Right renal pelvis (tissue), 4 donors: Measurements from ENCODE around the gene ERGIC3. TPM values are rescaled to one million over a fixed set of nuclear protein-coding genes. Genes with fewer than 3 reads are reported as not detected.
A peak's percentile ranks its signal among the peaks of the same experiment; 100 is the strongest.

Source experiments
- DNase-seq, 4 donors: peaks; one replicate each; pipeline ENCODE4 v3.0.0-alpha.2; 2013; ENCODE audit warnings: low read depth in 4 of 4, low spot score in 3 of 4, missing footprints in 1 of 4
- polyA plus RNA-seq, 4 donors: library from polyadenylated mRNA; unstranded; fragments of 120-200 nt; gene quantifications; one replicate each; pipeline ENCODE4 v1.2.1, GENCODE V29; 2013; ENCODE audit not compliant: insufficient read length in 4 of 4

ERGIC3 gene
- polyA plus RNA-seq, 4 donors: 325 to 362 (median 334) TPM

GRCh38 chr20:35595456-35595855 is 53.6 kb downstream of the ERGIC3 start:
- no peak for DNase-seq

DNA sequence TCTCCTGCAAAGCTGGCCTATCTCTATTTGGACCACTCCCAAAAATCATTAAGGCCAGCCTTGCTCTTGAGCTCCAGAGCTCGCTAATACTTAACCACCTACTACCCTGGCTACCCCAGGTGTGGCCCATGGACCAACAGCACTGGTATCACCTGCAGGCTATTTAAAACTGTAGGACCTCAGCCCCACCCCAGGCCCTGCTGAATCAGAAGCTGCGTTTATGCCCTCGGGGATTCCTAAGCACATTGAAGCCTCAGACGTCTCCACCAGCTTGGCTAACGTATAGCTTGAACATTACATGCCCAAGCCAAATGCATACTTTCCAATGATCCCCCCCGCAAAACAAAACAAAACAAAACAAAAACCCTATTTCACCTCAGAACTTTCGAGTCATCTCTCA is 54.0 kb downstream of the ERGIC3 start:
- DNase-seq: no peak

GRCh38 chr20:35597186-35597585 is 55.3 kb downstream of the ERGIC3 start:
- no peak for DNase-seq

- DNase-seq: no peak
These were observed 56.6 kb downstream of the ERGIC3 start for GRCh38 chr20:35598476-35598875.

DNA sequence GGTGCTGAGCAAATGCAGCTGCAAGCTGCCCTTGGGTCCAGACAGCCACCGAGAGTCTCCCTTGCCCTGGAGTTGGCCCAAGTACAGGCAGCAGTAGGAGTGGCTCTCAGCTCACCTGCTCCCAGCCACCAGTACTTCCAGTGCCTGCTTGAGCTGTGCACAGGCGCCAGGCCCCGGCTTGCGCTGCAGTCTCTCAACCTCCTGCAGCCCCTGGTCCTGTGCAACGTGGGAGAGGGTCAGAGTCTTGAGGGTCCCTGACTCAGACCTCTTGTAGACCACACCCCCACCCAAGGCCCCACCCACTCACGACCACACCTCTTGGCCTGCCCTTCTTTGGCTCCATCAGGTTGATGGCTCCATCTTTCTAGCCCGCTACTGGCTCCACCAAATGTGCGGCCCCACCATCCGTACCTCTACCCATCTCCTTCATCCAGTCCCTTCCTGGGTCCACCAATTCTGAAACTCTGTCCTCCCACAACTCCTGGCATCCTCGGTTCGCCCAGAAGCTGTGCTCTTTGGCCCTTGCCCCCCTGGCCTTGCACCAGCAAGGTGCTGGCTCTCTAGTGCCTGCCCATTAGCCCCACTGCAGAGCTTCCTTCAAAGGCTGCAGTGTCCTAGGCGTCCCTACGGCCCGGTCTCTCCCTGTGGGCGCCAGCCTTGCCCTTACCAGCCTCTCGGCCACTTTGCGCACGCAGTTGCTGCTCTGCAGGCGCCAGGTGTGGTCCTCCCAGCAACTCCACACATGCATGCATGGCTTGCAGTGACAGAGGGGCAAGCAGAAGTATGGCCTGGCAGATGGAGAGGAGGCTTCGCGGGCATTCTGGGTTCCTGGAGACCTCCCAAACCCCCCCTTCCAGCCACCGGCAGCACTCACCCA is 57.3 kb downstream of the ERGIC3 start:
- no peak for DNase-seq

DNA sequence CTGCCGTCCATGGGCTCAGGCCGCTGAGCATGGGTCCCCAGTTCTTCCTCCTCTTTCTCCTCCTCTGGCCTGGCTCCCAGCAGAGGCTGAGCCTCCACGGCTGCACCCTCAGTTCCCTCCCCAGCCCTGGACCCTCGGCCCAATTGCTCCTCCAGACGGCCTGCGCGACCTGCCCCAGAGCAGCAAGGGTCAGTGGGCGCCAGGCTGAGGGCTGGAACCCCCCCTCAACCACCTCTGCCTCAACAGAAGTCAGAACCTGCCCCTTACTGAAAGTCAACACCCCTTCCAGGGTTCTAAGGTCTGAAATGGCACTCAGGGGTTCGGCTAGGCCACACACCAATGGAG is 57.9 kb downstream of the ERGIC3 start:
- no peak for DNase-seq

DNA sequence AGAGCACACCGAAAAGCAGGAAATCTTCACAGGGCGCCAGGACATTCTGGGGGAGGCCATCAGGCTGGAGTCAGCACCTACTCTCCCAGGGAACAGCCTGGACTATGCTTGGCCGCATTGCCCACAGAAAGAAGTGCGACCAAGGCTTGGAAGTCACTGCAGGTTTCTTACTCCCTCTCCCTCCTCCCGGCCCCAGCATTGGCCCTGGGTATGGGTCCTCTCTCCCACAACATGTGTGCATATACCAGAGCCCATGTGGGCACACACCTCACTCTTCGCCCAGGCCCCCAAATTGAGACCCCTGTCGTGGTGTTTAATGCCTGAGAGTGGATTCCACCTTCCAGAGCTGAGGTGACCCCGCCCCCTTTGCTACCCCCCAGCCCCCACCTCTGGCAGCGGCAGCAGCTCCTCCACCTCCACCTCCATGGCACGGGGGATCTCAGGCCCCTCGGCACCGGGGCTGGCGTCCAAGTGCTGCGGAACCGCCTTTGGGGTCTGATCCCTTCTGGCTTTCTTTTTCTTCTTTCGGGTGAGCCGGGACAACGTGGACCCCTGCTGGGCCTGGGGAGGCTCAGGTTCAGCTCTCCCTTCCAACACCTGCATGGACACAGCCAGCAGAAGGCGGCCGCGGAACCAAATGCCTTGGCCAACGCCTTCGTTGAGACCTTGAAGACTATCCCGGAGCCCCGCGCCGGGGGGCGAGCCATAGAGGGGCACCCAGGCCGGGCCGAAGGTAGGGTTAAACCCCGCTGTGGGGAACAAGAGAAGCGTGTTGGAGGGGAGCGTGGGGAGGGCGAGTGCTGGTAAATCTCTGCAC is 58.5 kb downstream of the ERGIC3 start:
- no peak for DNase-seq

DNA sequence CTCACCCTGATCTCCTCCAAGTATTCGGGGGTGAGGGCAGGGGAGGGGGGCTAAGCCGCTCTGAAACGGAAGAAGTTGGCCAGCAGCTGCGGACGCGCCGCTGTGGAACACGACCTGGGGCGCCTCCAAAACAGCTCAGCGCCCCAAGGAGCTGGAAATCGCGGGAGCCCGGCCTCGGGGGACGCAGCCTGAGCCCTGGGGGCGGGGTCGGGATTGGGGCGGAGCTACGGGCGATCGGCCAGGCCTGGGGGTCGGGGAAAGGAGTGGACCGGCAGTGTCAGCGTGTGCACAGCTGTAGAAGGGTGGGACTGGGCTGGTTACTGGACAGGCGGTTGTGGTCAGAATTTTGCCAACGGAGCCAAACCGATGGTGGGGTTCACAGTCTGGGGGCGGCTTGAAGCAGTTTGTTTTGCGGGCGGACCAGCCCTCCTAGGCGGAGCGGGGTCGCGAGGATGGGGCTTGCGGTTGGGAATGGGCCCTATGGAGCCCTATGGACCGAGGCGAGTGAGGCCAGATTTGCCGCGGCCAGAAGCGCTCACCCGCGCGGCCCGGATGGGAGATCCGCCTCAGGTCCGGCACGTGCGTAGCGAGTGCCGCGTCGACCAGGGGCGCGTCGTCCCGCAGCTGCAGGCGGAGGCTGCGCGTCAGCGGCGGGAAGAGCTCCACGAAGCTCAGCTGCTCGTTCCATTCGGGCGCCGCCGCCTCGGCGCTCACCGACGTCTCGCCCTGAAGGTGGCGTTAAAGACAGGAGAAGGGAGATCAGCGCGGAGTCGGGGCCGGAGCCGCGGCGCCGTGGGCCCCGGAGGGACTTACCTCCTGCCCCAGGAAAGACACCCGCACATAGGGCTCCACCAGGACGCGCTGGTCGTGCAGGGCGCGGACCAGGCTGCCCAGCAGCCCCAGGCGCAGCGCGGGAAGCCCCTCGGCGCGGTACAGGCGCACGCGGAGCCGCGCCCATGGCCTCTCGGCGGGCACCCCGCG is 59.4 kb downstream of the ERGIC3 start:
- DNase-seq: peak in 1 of 4 donors; percentile 54

- no peak for DNase-seq
These were observed 60.1 kb downstream of the ERGIC3 start for GRCh38 chr20:35601990-35602389.

- no peak for DNase-seq
These were observed 61.1 kb downstream of the ERGIC3 start for GRCh38 chr20:35602851-35603495.

- DNase-seq: no peak
These were observed 62.0 kb downstream of the ERGIC3 start for GRCh38 chr20:35603695-35604448.

GRCh38 chr20:35604449-35604747 is 62.5 kb downstream of the ERGIC3 start:
- no peak for DNase-seq

GRCh38 chr20:35606127-35606526 is 64.2 kb downstream of the ERGIC3 start:
- no peak for DNase-seq

Other genes with a start within 250 kb of the ERGIC3 start
- gene FAM83C, start 249.7 kb upstream of the ERGIC3 start, polyA plus RNA-seq: under 1 TPM in 3 of 4 donors, not detected in 1; 0.06 to 0.07 (median 0.06) TPM
- gene UQCC1, start 130.1 kb upstream of the ERGIC3 start, polyA plus RNA-seq: 10 to 100 TPM; 48.7 to 64.4 (median 58.8) TPM
- gene GDF5, start 103.8 kb upstream of the ERGIC3 start, polyA plus RNA-seq: under 1 TPM; 0.08 to 0.12 (median 0.09) TPM
- gene CEP250, start 86.5 kb upstream of the ERGIC3 start, polyA plus RNA-seq: 10 to 100 TPM; 43.0 to 50.7 (median 48.9) TPM
- not detected for gene C20orf173, start 12.4 kb upstream of the ERGIC3 start, polyA plus RNA-seq
- 1 to 10 TPM; 2.0 to 6.2 (median 2.5) TPM for gene SPAG4, start 73.8 kb downstream of the ERGIC3 start, polyA plus RNA-seq
- gene CPNE1, start 122.8 kb downstream of the ERGIC3 start, polyA plus RNA-seq: 100 to 1,000 TPM; 162 to 187 (median 172) TPM
- 100 to 1,000 TPM in 2 of 4 donors, 10 to 100 TPM in 2; 92.0 to 106 (median 101) TPM for gene RBM12, start 122.8 kb downstream of the ERGIC3 start, polyA plus RNA-seq
- 10 to 100 TPM; 30.1 to 33.5 (median 31.7) TPM for gene NFS1, start 157.3 kb downstream of the ERGIC3 start, polyA plus RNA-seq
- gene ROMO1, start 157.3 kb downstream of the ERGIC3 start, polyA plus RNA-seq: 100 to 1,000 TPM in 1 of 4 donors, 10 to 100 TPM in 3; 51.3 to 112 (median 65.2) TPM
- gene RBM39, start 200.2 kb downstream of the ERGIC3 start, polyA plus RNA-seq: 100 to 1,000 TPM; 497 to 603 (median 575) TPM
- 10 to 100 TPM; 37.6 to 42.8 (median 42.0) TPM for gene PHF20, start 229.9 kb downstream of the ERGIC3 start, polyA plus RNA-seq